ENCODE data around the gene TSHR. TPM values are rescaled to one million over a fixed set of nuclear protein-coding genes. Genes with fewer than 3 reads are reported as not detected.

TSHR gene
- total and polyA plus RNA-seq, 2 donors (not counting 3 experiments of a cell fraction or from before 2014, with no cell fraction given), result not detected

DNA sequence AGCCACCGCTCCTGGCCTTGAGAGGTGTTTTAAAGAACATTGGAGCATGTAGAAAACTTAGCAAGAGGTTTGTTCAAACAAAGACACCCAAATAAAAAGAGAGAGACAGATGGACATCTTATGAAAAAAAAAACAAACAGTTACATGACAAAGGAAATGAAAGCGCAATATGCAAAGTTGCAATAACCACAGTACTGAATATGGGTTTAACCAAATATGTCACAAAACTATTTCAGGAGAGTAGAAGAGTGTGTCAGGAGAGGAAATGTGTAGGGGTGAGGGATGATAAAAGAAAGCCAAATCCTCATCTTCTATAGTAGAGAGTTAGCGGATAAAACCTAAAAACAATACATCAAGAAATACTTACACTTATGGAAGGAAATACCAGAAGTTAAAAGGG, 166.9 kb downstream of the TSHR start:
- no peaks in the 10 kb centered on the region for H3K27me3 ChIP-seq (ENCODE audit: control insufficient read depth in 2 of 2, insufficient read depth in 2 of 2, low read length in 2 of 2)
- H3K27ac ChIP-seq (ENCODE audit: insufficient read depth, low read depth, low read length), result no peak overlapping the region
- H3K4me3 ChIP-seq (replicated peaks in 1 of 3; ENCODE audit: insufficient read depth in 1 of 3, low read depth in 1 of 3, low read length in 3 of 3), result no peak overlapping the region
- no peak for DNase-seq (ENCODE audit: low read depth, low spot score)
- no peak overlapping the region for H3K4me2 ChIP-seq (ENCODE audit: insufficient read depth, low read length)
- no TSS peak for BruUV-seq (replicated peaks)
- ChIA-PET POLR2A (no interaction called here), CTCF (no interaction called here)
- no peak overlapping the region for H3K9ac ChIP-seq (replicated peaks; ENCODE audit: extremely low read depth, insufficient read depth, low read length)
- no peaks in the 10 kb centered on the region for H4K20me1 ChIP-seq (replicated peaks; ENCODE audit: control insufficient read depth, extremely low read depth, insufficient read depth, low read length)
- H3K36me3 ChIP-seq (ENCODE audit: control insufficient read depth in 2 of 2, extremely low read depth in 1 of 2, insufficient read depth in 2 of 2, low read length in 2 of 2), result no peaks in the 10 kb centered on the region
- no peak overlapping the region for H2AFZ ChIP-seq (ENCODE audit: low read depth, low read length)
- H3K4me1 ChIP-seq (ENCODE audit: control insufficient read depth, extremely low read depth, insufficient read depth, low read length), result no peaks in the 10 kb centered on the region
- no peaks in the 10 kb centered on the region for H3K9me3 ChIP-seq (replicated peaks; ENCODE audit: control insufficient read depth, insufficient read depth, low read length)
- TF ChIP-seq MAX (IDR thresholded peaks at IDR 0.05; ENCODE audit: insufficient read depth, insufficient read length) (no peak), GATA2 (IDR thresholded peaks at IDR 0.05; ENCODE audit: insufficient read depth, insufficient read length, low read depth, low read length) (no peak), EZH2 (IDR thresholded peaks at IDR 0.05; ENCODE audit: borderline replicate concordance, low read depth, low read length, severe bottlenecking) (no peak), JUN (IDR thresholded peaks at IDR 0.05; ENCODE audit: borderline replicate concordance, insufficient read depth, insufficient read length, low read depth) (no peak), FOS (IDR thresholded peaks at IDR 0.05; ENCODE audit: borderline replicate concordance, insufficient read depth, low read length) (no peak), POLR2A (IDR thresholded peaks at IDR 0.05; ENCODE audit: low read depth, low read length) (no peak), POLR2AphosphoS5 (IDR thresholded peaks at IDR 0.05; ENCODE audit: insufficient read depth, low read depth, low read length) (no peak)
- TF ChIP-seq, protein P1, sequence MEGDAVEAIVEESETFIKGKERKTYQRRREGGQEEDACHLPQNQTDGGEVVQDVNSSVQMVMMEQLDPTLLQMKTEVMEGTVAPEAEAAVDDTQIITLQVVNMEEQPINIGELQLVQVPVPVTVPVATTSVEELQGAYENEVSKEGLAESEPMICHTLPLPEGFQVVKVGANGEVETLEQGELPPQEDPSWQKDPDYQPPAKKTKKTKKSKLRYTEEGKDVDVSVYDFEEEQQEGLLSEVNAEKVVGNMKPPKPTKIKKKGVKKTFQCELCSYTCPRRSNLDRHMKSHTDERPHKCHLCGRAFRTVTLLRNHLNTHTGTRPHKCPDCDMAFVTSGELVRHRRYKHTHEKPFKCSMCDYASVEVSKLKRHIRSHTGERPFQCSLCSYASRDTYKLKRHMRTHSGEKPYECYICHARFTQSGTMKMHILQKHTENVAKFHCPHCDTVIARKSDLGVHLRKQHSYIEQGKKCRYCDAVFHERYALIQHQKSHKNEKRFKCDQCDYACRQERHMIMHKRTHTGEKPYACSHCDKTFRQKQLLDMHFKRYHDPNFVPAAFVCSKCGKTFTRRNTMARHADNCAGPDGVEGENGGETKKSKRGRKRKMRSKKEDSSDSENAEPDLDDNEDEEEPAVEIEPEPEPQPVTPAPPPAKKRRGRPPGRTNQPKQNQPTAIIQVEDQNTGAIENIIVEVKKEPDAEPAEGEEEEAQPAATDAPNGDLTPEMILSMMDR (IDR thresholded peaks at IDR 0.05; ENCODE audit: extremely low read depth in 1 of 2, insufficient read depth in 1 of 2, low read depth in 1 of 2, low read length in 2 of 2), result no peak
- H3K79me2 ChIP-seq (ENCODE audit: control insufficient read depth, insufficient read depth, low read length), result no peaks in the 10 kb centered on the region
- FAIRE-seq, result no peak
- no peaks in the 10 kb centered on the region for H3K9me1 ChIP-seq (replicated peaks; ENCODE audit: control insufficient read depth, extremely low read depth, insufficient read depth, low read length)
- intact Hi-C loops (cut with micrococcal nuclease), result no loop called here
- dilution Hi-C loops (cut with MboI; ENCODE audit: extremely low pct_ligation_motif_present, low sequenced_read_pairs), result no loop called here
